ENCODE results near the gene PTPRM.

PTPRM gene

DNA sequence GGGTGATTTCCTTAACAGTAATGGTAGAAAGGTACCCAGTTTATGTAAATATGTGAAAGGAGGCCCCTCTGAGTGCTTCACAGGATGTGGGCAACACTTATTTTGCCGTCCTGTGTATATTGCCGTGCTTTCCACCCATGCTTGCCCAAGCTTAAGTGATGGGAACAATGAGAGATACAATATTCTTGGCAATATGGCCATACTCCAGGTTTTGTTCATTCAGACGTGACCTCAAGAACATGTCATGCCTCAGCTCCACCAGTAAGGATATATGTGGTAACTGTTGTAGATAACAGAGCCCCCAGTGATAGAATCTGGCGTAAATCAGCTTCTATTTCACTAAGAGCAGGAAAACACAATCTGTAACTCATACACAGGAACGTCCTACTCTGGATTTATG, 318.7 kb downstream of the PTPRM start:
- in situ Hi-C loops (cut with MboI; ENCODE audit: low sequenced_read_pairs) = no loop called here

DNA sequence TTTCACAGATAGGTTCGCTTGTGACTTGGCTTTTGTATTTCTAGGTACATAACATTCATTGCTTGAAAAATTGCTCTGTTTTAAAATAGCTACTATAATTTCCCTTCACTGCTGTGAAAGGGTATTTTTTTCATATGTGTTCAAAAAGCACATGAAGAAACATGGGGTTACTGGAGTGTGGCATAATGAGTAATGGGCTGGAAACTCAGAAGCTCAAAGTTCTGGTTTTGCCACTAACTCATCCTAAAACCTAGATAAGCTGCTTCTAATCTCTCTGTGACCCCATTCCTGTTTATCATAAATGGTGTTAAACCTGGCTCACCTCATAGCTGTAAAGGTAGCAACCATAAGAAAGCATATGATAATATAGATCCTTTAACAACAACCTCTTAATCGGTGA, 319.3 kb downstream of the PTPRM start:
- in situ Hi-C loops (cut with MboI; ENCODE audit: low sequenced_read_pairs) = no loop called here

DNA sequence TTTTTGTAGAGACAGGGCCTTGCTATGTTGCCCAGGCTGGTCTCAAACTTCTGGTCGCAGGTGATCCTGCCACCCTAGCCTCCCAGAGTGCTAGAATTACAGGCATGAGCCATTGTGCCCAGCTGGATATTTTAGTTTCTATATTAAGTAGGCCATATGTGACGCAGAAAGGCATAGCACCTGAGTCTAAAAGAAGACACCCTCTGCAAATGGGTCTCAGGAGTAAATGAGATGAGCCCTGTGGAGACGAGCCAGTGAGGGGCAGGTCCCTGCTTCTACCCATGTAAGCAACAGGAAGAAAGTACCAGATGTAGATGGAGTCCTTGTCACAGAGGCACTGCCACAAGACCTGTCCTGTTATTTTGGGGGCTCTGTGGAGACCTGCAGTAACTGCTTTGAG, 322.4 kb downstream of the PTPRM start:
- in situ Hi-C loops (cut with MboI; ENCODE audit: low sequenced_read_pairs) = no loop called here

DNA sequence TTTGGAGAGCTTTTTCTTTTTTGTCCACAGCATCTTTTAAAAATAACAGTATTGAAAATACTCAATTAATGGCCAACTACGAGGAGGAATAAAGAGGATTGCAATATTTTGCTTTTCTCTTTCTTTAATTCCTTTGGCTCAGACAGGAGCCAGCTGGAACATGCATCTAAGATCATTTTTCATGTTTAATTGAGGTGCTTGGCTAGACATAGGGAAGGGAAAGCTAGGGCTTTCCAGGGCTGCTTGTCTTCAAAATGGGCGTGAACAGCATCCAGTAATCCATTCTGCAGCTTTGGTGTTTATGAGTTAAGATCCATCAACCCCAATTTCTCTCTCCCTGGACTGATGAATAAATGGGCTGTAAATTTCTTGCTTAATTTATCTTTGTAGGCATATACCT, 323.0 kb downstream of the PTPRM start:
- in situ Hi-C loops (cut with MboI; ENCODE audit: low sequenced_read_pairs) = no loop called here

DNA sequence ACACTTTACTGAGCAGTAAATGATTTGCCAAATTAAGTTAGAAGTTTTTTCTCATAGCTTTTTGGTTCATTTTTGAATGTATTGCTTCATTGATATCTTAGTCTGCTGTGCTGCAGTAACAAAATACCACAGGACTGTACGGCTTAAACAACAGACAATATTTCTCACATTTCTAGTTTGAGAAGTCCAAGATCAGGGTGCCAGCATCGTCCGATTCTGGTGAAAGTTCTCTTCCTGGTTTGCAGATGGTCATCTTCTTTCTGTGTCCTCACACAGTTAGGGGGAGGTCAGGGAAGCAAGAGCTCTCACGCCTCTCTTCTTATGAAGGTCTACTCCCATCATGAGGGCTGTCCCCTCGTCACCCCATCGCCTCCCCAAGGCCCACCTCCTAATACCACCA, 325.4 kb downstream of the PTPRM start:
- in situ Hi-C loops (cut with MboI; ENCODE audit: low sequenced_read_pairs) = no loop called here

DNA sequence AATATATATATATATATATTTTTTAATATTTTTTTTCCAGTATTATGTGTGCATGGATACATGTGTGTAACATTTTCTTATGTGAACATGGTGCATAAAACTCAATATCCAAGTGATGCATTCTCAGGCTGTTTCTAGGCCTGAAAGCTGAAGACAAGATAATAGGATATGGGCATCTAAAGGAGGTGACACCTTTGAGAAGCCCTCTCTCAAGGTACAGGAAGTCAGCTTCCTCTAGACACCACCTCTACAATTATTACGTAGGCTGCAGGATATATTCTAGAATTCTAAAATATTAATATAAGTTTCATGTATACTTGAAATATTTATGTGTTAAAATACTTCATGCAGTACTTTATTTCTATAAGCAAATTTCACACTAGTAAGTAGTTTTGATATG, 327.5 kb downstream of the PTPRM start:
- in situ Hi-C loops (cut with MboI; ENCODE audit: low sequenced_read_pairs) = no loop called here

DNA sequence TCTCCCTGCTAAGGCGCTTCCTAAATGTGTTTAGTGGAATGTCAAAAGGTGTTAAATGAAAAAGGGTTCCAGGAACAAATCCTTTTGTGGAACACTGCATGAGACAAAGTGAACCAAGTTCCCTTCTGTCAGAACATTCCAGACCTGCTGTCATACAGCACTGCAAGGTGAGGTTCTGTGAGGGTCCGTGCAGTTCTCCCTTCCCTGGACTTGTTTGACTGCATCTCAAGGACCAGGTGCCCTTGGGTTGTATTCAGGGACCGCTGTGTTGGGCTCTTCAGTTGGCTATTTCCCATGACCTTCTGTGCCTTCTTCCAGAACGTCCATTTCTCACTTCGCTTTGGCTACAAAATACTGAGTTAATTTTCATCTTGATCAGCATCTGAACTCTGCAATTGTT, 328.2 kb downstream of the PTPRM start:
- in situ Hi-C loops (cut with MboI; ENCODE audit: low sequenced_read_pairs) = no loop called here

DNA sequence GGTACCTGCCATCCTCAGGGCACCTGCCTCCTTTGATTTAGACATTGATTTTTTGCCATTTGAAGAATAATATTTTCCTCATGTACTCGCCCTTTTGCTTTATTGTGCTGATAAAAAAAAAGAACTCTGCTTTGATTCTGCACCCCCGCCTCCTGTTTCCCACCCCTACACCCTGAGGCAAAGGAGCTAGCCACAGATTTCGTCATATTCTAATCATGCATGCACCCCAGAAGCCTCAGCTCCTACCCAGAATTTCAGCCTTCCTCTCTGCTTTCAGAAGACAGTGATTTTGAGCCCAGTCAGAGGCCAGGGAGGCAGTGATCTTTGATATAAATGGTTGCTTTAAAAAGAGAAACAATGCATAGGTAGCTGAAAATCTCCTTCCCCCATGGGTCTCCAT, 329.0 kb downstream of the PTPRM start:
- in situ Hi-C loops (cut with MboI; ENCODE audit: low sequenced_read_pairs) = no loop called here

DNA sequence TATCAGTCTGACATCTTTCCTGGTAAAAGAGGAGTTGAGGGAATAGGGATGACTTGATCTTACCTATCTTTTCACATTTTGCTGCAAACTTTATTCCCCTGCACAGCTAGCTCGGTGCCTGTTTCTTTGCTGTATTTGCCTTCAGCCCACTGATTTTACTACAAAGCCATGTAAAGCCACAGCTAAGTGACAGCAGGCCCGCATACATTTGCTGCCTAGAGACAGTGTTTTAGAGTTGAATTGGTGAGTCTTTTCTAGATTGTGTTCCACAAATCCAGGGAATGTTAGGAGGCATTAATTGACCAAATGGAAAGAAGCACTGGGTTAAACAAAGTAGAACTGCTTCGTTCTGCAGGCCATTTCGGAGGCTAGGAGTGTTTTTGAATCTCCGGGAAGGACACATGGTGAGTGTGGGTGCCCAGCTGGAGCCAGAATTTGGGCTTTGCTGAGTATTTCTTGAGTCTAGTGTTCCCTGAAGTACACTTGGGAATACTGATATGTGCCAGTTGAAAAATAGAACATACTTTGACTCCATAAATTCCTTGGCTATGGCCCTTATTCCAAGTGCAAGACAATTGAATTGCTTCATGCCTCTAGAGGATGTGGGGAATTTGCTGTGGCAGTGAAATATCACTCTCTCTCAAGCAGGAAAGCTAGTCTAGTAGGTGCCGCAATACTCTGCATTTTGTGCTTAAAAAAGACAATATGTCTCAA, 329.8 kb downstream of the PTPRM start:
- in situ Hi-C loops (cut with MboI; ENCODE audit: low sequenced_read_pairs) = no loop called here

DNA sequence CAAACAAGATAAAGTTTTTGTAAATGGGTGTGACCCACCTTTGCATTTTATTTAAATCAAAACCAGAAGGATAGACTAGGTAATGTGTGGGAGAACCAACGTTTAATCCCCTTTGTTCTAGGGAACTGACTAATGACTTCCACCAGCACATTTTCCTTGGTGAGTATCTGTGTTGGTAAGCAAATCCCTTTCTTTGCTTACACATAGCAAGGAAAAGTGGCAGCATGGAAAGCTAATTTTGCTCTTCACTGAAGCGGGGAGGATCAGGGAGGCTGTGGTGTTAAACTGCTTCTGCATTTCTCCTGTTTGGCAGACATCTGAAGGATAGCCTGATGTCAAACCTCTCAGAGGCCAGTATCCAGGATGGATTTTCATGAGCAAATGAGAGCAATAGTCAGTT, 331.1 kb downstream of the PTPRM start:
- in situ Hi-C loops (cut with MboI; ENCODE audit: low sequenced_read_pairs) = no loop called here

DNA sequence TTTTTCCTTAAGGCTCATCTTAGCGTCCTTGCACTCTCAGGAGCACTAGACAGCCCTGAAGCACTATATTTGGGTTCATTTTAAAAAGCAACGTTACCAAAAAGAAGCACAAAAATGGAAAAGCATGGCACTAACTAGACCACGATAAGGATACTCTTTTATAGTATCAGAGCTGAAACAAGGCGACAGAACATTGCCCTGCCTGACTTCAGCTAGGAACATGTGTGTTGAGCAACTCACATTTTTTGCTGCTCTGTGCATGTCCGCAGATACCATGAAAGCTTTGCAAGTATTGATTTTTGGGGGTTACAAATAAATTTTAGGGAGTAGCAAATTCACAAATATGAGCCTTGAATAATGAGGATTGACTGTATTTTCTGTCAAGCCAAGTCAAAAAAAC, 332.0 kb downstream of the PTPRM start:
- in situ Hi-C loops (cut with MboI; ENCODE audit: low sequenced_read_pairs) = no loop called here

DNA sequence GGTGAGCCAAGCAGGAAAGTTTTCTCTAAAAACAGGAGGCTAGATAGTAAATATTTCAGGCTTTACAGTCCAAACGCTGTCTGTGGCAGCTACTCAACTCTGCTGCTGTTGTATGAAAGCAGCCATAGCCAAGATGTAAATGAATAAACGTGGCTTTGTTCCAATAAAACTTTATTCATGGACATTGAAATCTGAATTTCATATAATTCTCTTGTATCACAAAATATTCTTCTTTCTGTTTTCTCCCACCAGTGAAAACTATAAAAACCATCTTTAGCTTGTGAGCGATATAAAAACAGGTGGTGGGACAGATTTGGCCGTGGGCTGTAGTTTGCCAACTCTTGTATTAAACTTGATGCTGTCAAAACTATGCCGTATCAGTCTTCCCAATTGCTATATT, 333.0 kb downstream of the PTPRM start:
- in situ Hi-C loops (cut with MboI; ENCODE audit: low sequenced_read_pairs) = no loop called here

DNA sequence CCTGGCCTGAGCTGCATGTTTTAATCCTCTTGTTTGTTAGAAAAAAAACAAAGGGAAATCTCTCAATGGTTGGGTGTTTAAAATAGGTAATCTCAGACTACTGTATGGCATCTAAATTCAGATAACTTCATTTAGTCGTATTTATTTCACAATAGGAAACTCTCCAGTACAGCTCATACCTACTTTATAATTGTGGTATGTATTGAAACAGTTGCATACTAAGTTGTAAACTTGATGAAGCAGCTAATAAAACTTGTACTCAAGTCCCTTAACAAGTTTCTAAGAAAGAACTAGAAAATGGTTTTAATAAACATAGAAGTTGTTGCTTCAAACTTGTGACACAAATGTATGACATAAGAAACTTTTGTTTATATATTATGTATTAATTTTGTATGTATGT, 334.5 kb downstream of the PTPRM start:
- in situ Hi-C loops (cut with MboI; ENCODE audit: low sequenced_read_pairs) = no loop called here

DNA sequence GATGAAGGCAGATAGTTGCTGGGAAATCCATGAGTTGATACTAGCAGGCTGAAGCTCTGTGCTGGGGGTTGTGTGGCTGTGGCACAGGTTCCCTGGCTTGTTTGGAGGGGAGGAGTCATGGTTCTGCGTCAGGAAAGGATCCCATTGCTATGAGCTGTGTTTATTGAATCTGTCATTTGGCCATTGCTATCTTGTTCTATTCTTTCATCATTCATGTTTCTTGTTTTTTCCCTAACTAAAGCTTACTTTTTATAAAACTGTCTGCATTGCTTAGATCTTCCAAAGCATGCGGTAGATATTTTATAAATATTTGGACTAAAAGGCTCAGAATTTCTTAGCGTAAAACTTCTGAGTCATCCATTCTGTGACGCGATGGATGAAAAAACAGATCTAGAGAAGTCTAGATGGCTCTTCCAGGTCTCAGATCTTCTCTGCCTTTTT, 335.3 kb downstream of the PTPRM start:
- in situ Hi-C loops (cut with MboI; ENCODE audit: low sequenced_read_pairs) = no loop called here

DNA sequence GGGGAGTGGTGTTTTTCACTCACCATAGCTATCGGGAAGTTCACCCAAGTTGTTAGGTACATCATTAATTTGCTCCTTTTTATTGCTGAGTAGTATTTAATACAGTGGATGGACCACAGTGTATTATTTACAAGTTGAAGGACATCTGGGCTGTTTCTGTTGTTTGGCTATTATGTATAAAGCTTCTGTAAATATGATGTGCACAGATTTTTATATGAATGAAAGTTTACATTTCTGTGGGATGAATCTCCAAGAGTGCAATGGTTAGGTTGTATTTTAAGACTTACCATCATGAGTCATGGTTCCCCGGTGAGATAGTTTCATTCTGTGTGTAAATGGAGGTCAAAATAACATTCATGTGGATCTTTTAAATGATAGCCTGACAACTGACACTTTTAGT, 337.4 kb downstream of the PTPRM start:
- in situ Hi-C loops (cut with MboI; ENCODE audit: low sequenced_read_pairs) = no loop called here

DNA sequence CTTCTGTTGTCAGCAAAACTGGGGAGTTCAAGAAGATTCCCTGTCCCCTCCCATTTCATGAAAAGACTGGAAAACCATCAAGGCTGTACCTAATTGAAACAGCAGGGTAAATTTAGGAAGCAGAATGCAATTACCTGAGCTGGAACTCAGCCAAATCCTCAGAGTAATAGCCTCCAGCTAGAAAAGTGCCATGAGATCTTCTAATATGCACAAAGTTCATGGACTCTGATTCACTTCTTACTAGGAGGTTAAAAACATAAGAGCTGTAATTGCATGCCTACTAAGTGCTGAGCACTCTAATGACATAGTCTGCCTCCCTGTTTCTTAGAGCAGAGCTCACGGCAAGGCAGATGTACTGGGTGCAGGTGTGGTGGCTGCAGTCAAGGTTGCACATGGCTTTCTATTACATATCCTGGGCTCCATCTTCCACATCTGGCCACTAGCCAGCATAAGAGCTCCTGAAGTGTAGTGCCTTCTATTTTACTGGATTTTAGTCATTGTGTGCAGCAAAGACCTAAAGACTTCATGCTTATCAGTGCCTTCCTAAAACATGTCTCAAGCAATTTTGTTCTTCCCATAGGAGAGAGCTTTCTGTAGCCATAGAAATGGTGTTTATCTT, 341.7 kb downstream of the PTPRM start:
- in situ Hi-C loops (cut with MboI; ENCODE audit: low sequenced_read_pairs) = no loop called here

DNA sequence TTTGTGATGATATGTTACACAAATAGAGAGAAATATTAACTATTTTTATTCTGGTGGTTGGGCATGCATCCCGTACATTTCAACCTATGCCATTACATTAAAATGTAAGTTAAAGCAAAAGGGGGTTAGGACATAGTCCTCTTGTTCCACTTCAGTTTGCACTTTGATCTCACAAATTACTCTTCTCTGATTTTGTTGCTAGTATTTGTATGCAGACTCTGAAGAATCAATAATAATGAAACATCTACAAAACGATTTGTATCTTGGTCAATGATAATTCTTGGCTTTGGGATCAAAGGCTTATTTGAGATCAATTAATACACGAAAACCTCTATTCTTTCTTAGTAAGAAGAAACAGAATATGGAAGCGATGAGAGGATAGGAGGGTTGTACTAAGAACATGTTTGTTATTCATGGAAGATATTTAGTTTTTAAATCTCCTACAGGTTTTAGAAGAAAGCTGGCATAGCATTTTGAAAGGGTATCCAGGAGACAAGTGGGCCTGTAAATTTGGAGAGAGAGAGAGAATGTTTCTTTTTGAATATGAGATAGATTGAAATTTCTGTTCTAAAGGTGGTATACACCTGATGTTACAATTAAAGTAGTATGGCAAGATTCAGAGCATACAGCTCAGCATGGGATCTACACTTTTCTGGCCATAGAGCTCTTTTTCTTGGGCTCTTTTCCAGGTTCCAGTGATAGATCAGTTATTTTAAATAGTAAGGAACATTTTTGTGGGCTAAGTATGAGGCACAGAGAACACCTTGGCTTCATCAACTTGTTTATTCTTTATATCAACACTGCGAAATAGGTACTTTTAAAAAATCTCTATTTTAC, 347.9 kb downstream of the PTPRM start:
- in situ Hi-C loops (cut with MboI; ENCODE audit: low sequenced_read_pairs) = no loop called here

DNA sequence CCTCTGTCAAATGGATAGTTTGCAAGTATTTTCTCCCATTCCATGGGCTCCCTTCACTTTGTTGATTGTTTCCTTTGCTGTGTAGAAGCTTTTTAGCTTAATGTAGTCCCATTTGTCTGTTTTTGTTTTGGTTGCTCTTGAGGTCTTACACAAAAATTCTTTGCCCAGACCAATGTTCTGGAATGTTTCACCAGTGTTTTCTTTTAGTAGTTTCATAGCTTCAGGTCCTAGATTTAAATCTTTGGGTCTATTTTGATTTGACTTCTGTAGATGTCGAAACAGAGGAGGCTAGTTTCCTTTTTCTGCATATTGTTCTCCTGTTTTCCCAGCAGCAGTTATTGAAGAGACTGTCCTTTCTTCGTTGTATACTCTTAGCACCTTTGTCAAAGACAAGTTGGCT, 351.6 kb downstream of the PTPRM start:
- in situ Hi-C loops (cut with MboI; ENCODE audit: low sequenced_read_pairs) = no loop called here

DNA sequence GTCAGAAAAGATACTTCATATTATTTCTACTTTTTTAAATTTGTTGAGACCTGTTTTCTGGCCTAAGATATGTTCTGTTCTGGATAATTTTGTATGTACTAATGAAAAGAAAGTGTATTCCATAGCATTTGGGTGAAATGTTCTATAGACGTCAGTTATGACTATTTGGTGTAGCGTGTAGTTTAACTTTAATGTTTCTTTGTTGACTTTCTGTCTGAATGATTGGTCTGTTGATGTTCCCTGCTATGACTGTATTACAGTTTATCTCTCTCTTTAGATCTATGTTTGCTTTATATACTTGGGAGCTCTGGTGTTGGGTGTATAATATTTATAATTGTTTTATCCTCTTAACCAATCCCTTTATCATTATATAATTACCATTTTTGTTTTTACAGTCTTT, 352.4 kb downstream of the PTPRM start:
- in situ Hi-C loops (cut with MboI; ENCODE audit: low sequenced_read_pairs) = no loop called here

DNA sequence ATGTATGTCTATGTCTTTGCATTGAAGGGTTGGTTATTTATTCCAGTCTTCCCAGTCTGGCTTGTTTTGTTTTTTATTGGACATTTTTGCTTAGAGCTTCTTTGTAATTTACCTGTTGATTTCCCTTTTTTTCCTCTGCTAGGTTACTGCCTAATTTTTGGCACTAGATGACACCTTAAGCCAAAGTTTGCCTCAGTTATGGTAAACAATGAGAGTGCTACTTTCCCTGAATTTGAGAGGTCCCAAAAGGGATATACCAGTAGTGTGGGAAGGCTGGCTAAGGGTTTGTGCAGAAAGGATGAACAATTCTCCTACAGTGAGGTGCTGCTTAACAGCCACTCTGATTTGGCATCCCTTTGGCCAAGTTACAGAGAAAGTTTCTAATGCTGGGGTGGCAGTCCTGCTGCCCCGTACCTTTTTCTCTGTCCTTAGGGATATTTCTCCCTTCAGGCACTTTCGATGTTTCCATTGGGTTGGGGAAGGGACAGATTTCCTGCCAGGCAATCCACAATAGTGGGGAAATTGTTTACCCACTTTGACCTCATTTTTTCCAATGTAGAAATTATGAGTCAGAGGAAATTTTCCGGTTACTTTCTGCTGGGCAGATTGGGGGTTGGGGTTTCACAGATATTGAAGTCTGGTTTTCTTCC, 354.9 kb downstream of the PTPRM start:
- in situ Hi-C loops (cut with MboI; ENCODE audit: low sequenced_read_pairs) = no loop called here

DNA sequence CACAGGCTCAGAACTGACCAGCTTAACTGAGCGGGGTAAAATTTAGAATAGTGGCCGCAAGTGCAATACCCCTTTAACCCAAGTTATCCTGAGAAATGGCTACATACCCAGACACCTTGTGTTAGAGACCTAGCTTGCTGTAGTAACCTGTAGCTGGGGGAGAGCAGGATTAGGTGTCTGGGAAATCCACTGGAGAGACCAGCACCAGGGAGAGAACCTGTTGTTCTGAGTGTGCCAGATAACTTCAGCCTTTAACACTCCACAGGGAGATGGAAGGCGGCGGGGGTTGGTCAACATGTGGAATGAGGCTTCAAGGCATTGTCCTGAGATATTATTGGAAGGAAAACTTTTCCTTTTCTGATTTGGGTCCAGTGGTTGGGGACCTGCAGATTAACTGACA, 356.0 kb downstream of the PTPRM start:
- in situ Hi-C loops (cut with MboI; ENCODE audit: low sequenced_read_pairs) = no loop called here

DNA sequence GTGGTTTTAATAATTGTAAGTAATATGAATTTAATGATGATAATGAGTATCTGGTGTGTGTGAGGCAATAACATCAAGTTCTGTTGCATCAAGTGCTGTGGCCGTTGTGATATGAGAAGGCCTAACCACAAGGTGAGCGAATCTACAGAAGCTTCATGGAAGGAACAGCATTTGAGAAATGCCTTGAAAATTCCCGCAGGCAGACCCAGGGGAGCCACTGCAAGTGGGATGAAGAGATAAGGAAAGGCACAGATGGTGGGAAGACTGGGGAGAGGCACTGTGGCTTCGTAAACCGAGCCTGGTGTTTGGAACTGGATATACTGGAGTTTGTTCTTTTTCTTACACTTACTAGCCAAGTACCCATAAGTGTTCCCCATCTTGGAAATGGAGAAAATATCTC, 357.5 kb downstream of the PTPRM start:
- in situ Hi-C loops (cut with MboI; ENCODE audit: low sequenced_read_pairs) = no loop called here

Data from HL-60/S4 (cell line).